NCI-H1105 (cell line): Measurements from ENCODE around the gene RNF123.
"Not testable (repeated sequence)": the region's sequence is repeated elsewhere in the genome, so short reads cannot be mapped to it uniquely, and the experiment has no call there.

ENCODE experiments used
- DNase-seq: peaks from one replicate; lab custom pipeline; 2025; lab: John Stamatoyannopoulos, UW

Gene RNF123

DNA sequence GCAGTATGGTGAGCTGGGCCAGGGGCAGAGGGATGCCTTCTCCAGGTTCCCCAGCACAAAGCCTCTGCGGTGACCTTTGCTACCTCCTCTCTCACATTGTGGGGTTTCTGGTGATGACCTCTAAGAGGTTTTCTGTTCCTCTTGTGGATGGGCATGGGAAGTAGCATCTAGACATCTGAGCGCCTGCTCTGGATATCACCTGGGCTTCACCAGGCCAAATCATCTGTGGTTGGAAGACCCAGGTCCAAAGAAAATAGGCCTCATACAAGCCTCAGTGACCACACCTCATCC, 8.2 kb upstream of the RNF123 start:
- DNase-seq = no peak

DNA sequence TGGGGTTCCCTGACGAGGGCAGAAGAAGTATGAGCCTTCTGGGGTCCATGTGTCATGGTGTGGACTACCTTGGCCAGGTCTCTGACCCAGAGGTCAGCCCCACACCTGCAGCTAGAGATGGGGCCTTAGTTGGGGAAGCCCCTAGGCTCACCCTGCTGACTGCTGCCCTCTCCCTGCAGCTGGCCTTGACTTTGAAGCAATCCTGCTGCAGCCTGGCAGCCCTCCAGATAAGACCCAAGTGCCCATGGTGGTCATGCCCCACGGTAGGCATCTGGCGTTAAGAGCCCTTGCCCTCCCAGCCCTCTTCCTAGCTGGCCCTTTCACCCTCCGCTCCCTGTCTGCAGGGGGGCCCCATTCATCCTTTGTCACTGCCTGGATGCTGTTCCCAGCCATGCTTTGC, 7.8 kb upstream of the RNF123 start:
- no peak for DNase-seq

DNA sequence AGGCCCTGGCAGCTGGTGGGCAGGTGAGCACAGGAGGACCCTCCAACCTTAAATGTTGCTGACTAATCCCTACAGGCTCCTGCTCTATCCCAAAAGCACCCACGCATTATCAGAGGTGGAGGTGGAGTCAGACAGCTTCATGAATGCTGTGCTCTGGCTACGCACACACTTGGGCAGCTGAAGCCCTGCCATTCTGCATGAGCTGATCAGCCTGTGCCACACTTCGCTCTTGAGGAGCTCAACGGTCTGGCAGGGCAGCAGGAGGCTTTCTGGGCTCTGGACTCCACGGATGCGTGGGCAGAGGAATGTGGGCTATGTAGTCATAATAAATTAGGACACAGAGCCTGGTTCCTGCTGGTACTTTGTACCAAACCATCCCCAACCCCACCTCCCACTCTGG, 6.2 kb upstream of the RNF123 start:
- no peak for DNase-seq

DNA sequence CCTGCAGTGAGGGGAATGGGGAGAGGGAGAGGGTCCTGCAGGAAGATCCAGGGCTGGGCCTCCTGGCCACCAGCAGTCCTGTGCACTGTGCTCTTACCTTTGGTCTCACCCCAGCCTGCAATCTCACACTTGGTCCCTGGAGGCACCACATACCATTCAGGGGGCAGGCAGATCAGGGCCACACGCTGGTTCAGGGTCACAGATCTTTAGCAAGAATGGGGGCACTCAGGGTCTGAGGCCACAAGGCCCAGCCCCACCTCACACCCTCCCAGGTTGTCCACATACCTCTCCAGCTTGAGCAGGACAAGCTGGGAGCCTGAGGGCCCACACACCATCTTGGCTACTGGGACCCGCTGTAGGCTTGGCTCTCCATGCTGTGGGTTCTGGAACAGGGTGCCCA, 4.9 kb upstream of the RNF123 start:
- not testable (repeated sequence) for DNase-seq

DNA sequence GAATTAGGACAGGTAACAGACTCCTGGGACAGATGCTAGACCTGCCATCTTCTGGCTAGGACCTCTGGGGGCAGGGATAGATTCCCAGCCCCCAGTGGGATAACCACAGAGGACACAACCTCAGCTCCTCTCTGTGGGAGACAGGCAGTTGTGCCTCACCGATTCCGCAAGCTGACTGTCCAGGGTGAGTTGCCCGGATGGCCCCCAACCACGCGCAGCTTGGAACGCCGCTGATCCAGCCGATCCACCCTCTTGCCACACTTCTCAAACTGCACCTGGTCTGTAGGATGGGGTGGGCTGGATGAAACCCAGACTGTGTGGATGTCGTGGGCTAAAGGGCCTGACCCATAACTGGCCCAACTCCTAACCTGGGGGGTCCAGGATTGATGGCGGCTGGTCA, 4.3 kb upstream of the RNF123 start:
- not testable (repeated sequence) for DNase-seq

DNA sequence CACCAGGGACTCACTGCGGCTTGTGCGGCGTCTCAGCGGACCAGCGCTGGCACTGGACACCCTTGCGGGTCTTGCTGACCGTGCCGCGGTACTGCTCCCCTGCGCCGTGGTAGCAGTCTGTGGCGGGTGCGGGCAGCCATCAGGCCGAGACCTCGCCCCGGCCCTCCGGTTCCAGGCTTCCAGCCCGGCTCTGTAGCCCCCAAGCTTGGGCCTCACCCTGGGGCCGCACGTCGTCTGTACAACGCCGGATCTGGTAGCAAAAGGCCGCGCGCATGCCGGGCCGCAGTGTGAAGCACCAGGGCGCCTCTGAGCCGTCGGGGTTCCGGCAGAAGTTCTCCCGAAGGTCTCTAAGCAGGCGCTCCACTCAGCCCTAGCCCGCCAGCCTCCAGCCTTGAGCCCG, 3.5 kb upstream of the RNF123 start:
- not testable (repeated sequence) for DNase-seq

DNA sequence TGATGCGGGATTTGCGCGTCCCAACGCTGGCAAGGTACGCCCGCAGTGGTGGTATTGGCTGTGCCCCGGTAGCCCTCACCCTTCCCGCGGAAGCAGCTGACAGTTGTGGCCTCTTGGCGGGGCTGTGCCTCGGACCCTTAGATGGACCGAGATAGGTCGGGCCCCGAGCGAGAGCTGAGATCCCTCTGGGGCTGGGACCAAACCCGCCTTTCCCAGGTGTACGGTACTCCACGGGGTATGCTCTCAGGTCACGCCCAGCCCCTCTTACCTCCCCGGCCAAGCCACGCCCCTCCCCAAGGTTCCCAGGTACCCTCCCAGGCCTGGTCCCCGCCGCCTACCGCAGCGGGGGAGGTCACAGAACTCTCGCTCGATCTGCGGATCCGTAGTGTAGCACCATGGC, 3.0 kb upstream of the RNF123 start:
- not testable (repeated sequence) for DNase-seq

DNA sequence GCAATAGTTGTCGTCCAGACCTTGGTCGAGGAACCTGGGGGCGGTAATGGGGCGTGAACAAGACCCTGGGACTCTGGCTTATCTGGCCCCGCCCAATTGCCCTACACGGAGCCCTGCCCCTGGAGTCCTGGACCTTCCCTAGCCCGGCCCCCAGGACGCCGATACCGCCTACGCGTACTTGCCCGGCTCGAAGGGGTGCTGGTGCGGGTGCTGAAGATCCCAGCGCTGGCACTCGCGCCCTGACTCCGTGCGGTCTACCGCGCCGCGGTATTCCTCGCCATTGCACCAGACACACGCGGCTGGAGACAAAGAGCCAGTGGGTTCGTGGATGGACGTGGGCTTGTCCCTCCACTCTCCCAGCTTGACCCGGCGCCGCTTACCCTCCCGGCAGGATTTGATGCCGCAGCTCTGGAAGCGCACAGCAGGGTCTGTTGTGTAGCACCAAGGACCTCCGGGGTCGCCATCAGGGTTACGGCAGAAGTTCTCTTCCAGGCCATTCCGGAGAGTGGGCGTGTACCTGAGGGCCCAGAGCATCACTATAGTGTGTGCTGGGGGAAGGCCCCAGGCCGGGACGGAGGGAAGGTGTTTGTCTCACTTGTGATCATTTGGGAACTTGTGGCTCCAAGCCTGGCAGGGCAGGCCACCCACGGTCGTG, 2.5 kb upstream of the RNF123 start:
- not testable (repeated sequence) for DNase-seq

DNA sequence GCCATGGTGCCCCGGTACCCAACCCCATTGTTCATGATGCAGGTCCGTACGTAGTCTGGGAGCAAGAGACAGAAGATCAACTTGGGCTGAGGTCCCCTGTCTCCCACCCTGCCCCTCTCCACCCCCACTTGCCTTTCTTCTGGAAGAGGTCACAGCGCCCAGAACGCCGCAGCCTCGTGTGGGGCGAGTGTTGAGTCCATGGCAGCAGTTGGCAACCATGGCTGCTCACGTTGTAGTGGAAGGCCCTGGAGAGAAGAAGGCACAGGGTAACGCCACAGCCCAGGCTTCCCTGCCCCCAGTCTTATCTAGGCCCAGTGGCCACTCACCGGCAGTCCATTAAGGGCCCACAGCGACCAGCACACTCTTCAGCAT, 1.9 kb upstream of the RNF123 start:
- DNase-seq = not testable (repeated sequence)

DNA sequence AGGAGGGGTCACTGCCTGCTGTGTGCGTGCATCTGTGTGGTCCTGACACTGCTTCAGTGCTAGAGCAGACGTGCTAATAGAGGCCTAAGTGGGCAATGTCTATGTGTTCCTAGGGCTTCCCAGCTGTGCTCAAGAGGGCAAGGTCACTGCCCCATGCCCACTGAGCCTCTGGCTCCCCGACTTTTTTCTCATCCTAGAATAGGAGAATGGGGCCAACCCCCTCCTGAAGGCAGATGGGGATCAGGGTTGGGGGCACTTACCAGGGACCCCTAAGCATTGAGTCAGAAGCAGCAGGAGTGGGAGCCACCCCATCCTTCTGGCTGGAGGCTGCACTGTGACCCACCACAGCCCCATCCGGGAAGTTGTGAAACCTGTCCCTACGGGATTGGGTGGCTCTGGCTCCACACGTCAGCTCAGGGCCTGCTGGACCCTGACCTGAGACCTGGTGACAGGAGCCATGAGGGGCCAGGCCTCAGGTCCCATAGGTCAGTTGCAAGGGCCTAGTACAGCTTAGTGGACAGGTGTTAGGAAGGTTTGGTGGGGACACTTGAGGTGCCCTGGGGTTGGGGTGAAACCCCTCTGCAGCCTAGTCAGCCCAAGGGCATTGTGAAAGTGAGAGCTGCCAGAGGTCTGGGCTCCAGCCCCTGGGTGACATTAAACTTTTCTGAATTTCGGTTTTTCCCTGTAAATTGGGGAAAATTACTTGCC, 865 bp upstream of the RNF123 start:
- DNase-seq = not testable (repeated sequence)

DNA sequence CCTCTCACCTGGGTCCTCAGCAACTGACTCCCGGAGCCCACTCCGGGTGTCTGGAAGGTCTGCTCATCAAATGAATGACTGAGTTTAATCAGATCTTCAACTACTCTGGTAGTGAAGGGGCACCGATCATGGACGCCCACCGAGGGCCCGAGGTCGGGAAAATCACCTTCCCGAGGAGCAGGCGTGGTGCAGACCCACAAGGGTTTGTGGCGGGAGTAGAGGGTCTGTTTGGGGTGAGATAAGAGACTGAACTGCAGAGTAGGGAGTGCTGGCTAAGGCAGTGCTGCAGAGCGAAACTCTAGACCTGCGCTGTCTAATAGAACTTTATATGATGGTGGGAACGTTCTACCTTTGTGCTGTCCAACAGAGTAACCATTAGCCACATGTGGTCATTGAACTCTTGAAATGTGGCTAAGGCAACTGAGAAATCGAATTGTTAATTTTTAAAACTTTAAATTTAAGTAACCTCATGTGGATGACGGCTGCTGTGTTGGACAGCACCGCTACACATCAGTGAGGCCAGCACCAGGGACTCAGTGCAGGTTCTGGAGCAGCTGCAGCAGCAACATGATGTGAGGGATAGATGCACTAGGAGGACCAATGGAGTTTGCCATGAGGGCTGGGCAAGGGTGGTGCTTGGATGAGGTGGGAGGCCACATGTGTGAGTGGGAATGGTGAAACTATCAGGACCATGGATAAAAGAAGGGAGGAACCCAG, 709 bp downstream of the RNF123 start:
- not testable (repeated sequence) for DNase-seq

DNA sequence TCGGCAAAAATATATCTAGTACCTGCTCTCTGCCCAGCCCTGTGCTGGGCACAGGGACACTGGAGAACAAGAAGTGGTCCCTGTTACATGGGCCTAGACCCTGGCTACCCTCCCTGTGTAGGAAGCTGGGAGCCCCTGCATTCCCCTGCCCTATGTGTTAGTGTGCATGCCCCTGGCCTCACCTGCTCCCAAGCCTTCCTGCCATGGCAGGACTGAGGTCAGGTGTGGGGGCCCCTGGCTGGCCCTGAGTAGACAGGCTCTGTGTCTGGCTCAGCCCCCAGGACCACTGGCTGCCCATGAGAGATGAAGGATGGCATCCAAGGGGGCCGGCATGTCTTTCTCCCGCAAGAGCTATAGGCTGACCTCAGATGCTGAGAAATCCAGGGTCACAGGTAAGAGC, 1.5 kb downstream of the RNF123 start:
- DNase-seq = not testable (repeated sequence)

DNA sequence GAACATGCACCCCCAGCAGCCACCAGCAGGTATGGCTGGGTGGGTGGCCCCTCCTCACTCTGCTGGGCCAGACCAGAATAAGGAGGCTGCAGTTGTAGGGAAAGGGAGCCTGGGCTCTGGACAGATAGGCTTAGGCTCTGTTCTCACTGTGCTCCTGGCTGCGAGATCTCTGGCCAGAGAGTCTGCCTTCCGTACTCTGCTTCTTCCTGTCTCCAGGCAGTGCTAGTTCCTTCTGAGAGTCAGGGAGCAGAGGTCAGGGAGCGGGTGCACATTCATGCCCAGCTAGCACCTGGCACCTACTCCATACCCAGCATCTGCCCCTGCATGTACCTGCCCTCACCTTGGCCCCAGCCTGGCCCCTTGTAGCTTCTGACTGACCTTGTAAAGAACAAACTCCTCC, 2.1 kb downstream of the RNF123 start:
- not testable (repeated sequence) for DNase-seq

DNA sequence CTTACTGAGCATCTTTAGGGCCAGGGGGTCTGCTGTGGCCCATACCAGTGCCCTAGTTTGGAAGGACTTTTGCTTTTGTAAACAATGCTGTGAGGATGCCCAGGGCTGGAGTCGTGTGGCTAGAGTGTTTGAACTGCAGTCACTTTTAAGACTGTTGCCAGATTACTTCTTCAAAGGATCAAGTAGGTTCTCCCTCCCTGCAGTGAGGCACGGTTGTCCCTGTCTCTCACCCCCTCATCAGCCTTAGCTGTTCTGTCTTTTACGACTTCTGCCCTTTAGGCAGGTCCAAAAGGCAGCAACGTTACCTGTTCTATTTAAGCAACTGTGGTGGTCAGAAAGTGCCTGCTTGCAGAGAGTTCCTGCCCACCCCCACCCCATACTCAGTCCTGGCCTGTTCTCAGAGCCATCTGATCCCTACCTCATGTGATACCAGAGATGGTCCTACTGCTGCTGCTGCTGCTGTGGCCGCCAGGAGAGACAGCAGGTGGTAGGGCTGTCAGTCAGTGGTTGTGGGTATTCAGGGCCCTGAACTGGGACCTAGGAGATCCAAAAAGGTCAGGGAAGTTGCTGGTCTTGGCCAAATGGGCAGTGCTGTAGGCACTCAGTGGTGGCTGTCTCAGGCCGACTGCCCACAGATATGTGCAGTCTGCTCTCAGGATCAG, 5.2 kb downstream of the RNF123 start:
- not testable (repeated sequence) for DNase-seq

DNA sequence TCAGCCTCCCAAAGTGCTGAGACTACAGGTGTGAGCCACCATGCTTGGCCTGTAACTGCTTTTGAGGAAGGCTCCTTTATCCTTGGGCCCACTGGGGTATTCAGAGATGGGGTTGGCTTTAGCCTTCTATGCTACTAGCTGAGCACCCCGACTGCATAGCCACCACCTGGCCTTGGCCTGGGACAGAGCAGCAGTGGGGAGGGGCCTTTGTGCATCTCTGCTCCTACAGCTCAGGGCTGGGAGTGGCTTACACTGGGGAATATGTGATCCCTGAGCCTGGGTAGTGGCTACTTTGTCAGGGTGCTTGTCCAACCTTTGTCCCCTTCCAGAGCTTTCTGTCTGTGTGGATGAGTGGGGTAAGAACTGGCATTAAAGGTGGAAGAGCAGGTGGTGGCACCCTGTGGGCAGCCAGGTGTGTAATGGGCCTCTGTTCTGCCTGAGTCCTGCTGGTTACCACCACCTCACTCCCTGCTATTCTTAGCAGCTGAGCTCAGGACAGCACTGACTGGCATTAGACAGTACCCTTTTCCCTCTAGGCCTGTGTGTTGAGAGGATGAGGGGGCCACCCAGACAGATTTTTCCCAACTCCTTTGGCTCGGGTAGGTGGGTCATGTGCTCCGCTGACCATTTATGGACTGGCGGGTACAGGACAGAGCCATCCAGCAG, 6.1 kb downstream of the RNF123 start:
- DNase-seq = not testable (repeated sequence)

DNA sequence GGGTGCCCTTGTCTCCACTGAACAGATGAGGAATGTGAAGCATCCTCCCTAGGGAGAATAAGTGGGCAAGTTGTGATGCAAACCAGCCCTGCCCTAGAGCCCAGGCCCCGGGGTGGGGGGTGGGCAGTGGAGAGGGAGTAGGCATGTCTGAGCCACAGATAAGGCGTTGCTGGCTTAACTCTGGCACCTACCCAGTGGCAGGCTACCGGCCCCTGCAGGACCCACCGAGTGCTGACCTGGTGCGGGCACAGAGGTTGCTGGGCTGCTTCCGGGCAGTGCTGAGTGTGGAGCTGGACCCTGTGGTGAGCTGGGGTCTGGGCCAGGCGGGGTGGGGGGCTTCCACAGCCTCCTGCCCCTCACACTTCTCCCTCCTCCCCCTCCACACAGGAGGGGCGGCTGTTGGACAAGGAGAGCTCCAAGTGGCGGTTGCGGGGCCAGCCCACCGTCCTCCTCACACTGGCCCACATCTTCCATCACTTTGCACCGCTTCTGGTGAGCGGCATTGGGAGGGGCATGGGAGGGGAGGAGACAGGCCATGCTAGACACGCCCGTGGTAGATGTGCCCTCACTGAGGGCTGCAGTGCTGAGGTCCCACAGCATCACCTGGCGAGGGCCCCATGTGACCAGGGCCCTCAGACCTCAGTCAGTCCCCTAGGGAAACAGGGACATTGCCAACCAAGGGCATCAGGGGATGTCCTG, 10.1 kb downstream of the RNF123 start:
- DNase-seq = no peak

DNA sequence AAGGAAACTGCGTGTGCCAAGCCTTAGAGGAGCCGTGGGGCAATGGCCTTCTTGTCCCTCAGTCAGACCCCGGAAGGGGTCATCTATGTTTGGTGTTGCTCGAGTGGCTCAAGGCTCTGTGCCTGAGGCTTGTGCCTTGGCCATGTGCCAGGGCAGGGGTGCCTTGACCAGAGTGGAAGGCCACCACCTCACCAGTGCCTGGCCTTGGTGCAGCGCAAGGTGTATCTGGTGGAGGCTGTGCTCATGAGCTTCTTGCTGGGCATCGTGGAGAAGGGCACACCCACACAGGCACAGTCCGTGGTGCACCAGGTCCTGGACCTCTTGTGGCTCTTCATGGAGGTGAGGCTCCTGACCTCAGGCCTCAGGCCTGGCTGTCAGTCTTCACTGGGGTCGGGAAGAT, 10.7 kb downstream of the RNF123 start:
- DNase-seq = no peak

DNA sequence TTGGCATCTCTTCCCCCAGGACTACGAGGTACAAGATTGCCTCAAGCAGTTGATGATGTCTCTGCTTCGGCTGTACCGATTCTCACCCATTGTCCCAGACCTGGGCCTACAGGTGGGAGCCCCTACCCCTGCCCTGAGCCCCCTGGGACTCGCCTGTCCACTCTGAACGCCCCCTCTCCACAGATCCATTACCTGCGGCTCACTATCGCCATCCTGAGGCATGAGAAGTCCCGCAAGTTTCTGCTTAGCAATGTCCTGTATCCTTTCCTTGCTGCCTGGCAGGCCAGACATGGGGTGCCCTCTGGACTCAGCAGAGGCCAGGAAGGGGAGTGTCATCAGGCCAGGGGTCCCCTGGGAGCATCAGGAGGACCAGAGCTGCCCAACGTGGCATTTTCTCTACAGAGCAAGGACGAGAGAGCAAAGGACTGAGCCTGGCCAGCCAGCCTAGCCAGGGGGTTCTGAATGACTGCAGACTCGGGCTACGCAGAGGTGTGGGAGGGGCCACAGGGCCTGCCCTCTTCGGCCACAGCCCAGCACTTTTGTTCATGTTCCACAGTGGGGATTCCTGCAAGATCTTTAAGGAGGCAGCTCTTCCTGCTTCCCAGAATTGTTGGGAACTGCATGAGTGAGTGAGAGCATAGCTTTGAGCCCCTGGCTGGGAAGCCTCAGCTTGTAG, 11.2 kb downstream of the RNF123 start:
- DNase-seq = no peak

DNA sequence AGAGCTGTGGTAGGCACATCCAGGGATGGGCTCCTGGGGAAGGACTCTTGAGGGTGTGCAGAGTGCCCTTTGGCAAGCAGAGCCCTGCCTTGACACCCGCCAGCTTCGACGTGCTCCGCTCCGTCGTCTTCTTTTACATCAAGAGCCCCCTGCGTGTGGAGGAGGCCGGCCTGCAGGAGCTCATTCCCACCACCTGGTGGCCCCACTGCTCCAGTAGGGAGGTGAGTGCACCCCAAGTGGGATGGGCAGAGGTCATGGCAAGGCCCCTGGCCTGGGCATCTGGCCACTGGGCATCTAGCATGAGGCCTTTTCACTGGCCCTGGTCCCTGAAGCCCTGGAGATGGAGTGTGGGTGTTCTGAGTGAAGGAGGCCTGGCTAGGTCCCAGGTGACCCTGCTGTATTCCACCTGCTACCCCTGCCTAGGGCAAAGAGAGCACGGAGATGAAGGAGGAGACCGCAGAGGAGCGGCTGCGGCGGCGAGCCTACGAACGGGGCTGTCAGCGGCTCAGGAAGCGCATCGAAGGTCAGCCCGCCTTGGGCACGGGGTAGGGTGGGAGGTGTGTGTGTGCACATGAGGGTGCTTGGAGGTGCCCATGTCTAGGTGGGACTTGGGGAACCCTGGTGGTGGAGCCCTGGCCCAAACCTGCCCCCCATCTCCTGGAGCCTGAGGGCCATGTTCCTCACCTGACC, 12.2 kb downstream of the RNF123 start:
- DNase-seq = no peak

DNA sequence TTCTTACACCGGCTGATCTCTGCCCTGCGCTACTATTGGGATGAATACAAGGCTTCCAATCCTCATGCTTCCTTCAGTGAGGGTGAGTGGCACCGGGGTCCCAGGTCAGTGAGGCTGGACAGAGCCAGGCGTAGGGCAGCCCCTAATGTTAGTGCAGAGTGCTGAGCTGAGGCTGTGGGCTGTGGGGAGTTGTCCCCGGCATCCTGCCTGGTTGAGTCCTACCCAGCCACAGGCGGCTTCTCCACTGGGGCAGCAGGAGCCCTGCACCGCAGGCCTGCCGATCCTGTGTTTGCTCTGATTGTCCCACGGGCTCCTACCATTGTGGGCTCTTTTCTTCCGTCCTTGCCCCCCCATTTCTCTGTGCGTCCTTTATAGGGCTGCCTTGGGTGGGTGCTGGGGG, 13.3 kb downstream of the RNF123 start:
- DNase-seq = no peak
